Measurements from ENCODE around the gene NAGS. TPM values are rescaled to one million over a fixed set of nuclear protein-coding genes. Genes with fewer than 3 reads are reported as not detected.
A peak's percentile ranks its signal among the peaks of the same experiment; 100 is the strongest.
"Not testable (repeated sequence)": the region's sequence is repeated elsewhere in the genome, so short reads cannot be mapped to it uniquely, and the experiment has no call there.

The NAGS gene
- total RNA-seq, 1 donor = 0.42 TPM

DNA sequence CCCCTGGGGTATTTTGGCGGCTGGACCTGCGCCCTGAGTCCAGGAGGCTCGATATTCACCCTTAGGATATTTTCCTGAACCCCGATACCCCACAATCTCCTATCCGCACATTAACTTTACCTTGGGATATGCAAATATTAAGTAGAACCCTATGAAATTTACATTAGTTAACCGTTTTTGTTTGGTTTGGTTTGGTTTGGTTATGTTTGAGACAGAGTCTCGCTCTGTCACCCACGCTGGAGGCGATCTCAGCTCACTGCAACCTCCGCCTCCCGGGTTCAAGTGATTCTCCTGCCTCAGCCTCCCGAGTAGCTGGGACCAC is 9.3 kb upstream of the NAGS start:
- Histone ChIP-seq H3K9me3 (ENCODE audit: low read depth, low read length) (no peaks in the 10 kb centered on the region), H3K27me3 (ENCODE audit: insufficient read depth, low read length) (peaks cover 24% of the 10 kb centered on the region), H3K4me3 (ENCODE audit: low read length) (no peak overlapping the region), H3K4me1 (ENCODE audit: insufficient read depth, low read length) (peaks cover 9% of the 10 kb centered on the region)

DNA sequence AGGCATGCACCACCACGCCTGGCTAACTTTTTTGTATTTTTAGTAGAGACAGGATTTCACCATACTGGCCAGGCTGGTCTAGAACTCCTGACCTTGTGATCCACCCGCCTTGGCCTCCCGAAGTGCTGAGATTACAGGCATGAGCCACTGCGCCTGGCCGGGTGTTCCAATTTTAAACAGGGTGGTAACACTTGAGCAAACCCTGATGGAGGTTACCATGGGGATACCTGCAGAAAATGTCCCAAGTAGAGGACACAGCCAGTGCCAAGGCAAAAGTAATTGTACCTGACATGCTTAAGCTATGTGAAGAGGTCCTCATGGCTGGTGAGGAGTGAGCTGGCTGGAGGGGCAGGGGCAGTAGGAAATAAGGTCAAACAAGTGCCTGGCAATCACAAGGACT is 7.2 kb upstream of the NAGS start:
- not testable (repeated sequence) for H3K9me3 ChIP-seq (ENCODE audit: low read depth, low read length); H3K4me1 ChIP-seq (ENCODE audit: insufficient read depth, low read length); H3K4me3 ChIP-seq (ENCODE audit: low read length)
- peaks cover 24% of the 10 kb centered on the region for H3K27me3 ChIP-seq (ENCODE audit: insufficient read depth, low read length)

GRCh38 chr17:43998552-43998951 is 5.9 kb upstream of the NAGS start:
- Histone ChIP-seq H3K4me1 (ENCODE audit: insufficient read depth, low read length) (peaks cover 9% of the 10 kb centered on the region), H3K4me3 (ENCODE audit: low read length) (no peak overlapping the region), H3K27me3 (ENCODE audit: insufficient read depth, low read length) (peaks cover 33% of the 10 kb centered on the region), H3K9me3 (ENCODE audit: low read depth, low read length) (no peaks in the 10 kb centered on the region)

DNA sequence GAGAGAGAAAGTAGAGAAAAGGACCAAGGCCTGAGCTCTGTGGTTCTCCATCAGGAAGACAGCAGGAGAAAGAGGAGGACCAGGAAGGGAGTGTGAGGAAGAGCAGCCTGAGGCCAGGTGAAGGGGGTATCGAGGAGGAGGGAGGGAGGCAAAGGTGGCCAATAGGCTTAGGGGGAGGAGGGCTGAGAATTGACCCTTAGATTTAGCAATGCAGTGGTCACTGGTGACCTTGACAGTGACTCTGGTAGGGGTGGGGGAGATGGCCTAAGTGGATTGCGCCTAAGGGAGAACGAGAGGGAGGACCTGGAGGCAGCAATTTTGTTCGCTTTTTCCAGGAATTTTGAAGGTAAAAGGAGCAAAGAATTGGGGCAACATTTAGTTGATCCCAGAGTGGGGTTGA is 5.4 kb upstream of the NAGS start:
- Histone ChIP-seq H3K4me1 (ENCODE audit: insufficient read depth, low read length) (peaks cover 9% of the 10 kb centered on the region), H3K9me3 (ENCODE audit: low read depth, low read length) (no peaks in the 10 kb centered on the region), H3K27me3 (ENCODE audit: insufficient read depth, low read length) (peaks cover 34% of the 10 kb centered on the region), H3K4me3 (ENCODE audit: low read length) (no peak overlapping the region)

GRCh38 chr17:44000141-44000860 is 4.1 kb upstream of the NAGS start:
- Histone ChIP-seq H3K4me3 (ENCODE audit: low read length) (no peak overlapping the region), H3K27me3 (ENCODE audit: insufficient read depth, low read length) (peaks cover 30% of the 10 kb centered on the region), H3K9me3 (ENCODE audit: low read depth, low read length) (no peaks in the 10 kb centered on the region), H3K4me1 (ENCODE audit: insufficient read depth, low read length) (peaks cover 11% of the 10 kb centered on the region)

- Histone ChIP-seq H3K4me3 (ENCODE audit: low read length) (no peak overlapping the region), H3K4me1 (ENCODE audit: insufficient read depth, low read length) (peaks cover 17% of the 10 kb centered on the region), H3K9me3 (ENCODE audit: low read depth, low read length) (no peaks in the 10 kb centered on the region), H3K27me3 (ENCODE audit: insufficient read depth, low read length) (peaks cover 31% of the 10 kb centered on the region)
Observed at GRCh38 chr17:44000871-44001460, 3.5 kb upstream of the NAGS start.

DNA sequence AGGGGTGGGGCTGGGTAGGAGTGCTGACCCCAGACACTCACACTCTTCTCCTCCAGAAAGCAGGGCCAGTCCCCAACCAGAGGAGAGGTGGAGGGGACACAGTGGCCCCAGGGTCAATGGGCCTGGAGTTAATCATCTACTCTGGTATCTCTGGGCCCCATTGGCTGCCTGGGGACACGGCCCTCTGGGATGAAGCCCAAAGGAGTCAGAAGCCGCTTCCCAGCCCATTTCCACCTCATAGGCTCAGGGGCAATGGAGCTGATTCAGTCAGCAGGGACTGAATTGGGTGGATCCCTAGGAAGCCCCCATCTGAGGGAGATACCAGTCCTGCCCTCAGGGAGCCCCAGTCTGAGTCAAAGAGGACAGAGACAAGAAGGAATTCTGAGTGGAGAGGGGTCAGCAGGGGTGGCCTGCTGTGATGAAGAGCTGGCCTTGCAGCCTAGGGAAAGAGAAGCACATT is 2.9 kb upstream of the NAGS start:
- Histone ChIP-seq H3K27me3 (ENCODE audit: insufficient read depth, low read length) (peaks cover 28% of the 10 kb centered on the region), H3K4me3 (ENCODE audit: low read length) (no peak overlapping the region), H3K9me3 (ENCODE audit: low read depth, low read length) (no peaks in the 10 kb centered on the region), H3K4me1 (ENCODE audit: insufficient read depth, low read length) (peaks cover 23% of the 10 kb centered on the region)

DNA sequence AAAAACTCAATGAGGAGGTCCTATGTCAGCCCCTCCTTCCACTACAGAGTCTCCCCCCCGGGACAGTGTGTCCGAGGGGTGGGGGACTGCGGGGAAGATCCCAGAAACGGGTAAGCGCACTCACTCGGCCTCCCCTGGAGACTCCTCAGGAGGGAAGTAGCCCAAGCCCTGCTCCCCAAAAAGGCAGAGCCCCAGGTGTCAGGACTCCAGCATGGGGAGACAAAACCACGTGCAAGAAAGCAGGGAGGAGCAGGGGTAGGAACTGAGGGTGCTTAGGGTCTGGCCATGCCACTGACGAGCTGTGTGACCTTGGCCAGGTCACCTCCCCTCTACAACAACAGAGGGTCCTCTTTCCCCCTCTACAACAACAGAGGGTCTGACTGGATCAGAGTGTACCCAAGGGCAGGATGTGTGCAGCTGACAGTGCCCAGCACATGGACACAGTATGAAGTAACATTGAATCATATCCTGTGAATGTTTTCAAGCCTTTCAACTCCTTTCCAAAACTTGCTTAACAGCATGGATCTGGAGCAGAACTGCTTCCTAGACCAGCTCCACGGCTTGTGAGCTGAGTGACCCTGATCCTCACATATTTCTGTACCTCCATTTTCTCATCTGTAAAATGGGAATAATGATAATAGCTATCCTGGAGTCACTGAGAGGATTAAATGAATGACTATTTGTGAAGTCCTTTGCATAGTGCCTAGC is 2.1 kb upstream of the NAGS start:
- peaks cover 27% of the 10 kb centered on the region for H3K4me1 ChIP-seq (ENCODE audit: insufficient read depth, low read length)
- no peak overlapping the region for H3K4me3 ChIP-seq (ENCODE audit: low read length)
- no peaks in the 10 kb centered on the region for H3K9me3 ChIP-seq (ENCODE audit: low read depth, low read length)
- peaks cover 28% of the 10 kb centered on the region for H3K27me3 ChIP-seq (ENCODE audit: insufficient read depth, low read length)

DNA sequence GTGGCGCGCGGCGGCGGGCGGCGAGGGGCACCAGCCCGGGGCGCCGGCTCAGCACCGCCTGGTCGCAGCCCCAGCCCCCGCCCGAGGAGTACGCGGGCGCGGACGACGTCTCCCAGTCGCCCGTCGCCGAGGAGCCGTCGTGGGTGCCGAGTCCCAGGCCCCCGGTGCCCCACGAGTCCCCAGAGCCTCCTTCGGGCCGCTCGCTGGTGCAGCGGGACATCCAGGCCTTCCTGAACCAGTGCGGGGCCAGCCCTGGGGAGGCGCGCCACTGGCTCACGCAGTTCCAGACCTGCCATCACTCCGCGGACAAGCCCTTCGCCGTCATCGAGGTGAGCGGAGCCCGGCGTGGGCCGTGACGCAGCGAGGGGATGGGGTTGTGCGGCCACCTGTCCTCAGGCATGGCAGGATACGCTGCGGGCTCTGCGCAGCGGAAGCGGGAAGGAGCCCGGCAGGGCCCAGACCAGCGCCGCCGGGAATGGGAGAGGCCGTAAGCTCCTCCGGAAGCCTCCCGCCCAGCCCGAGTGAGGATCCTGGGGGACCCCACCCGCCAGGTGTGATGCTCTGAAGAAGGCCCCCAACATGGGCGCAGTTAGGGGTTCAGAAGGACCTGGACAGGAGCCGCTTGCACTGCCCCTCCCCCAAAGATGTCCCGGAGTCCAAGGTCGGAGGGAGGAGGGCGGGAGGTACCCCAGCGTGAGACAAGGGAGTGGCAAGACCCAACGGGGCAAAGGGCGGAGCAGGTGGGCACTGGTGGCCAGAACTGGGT is 522 bp downstream of the NAGS start:
- peaks cover 43% of the 10 kb centered on the region for H3K4me1 ChIP-seq (ENCODE audit: insufficient read depth, low read length)
- no peak overlapping the region for H3K4me3 ChIP-seq (ENCODE audit: low read length)
- H3K9me3 ChIP-seq (ENCODE audit: low read depth, low read length) = no peaks in the 10 kb centered on the region
- H3K27me3 ChIP-seq (ENCODE audit: insufficient read depth, low read length) = peaks cover 28% of the 10 kb centered on the region

DNA sequence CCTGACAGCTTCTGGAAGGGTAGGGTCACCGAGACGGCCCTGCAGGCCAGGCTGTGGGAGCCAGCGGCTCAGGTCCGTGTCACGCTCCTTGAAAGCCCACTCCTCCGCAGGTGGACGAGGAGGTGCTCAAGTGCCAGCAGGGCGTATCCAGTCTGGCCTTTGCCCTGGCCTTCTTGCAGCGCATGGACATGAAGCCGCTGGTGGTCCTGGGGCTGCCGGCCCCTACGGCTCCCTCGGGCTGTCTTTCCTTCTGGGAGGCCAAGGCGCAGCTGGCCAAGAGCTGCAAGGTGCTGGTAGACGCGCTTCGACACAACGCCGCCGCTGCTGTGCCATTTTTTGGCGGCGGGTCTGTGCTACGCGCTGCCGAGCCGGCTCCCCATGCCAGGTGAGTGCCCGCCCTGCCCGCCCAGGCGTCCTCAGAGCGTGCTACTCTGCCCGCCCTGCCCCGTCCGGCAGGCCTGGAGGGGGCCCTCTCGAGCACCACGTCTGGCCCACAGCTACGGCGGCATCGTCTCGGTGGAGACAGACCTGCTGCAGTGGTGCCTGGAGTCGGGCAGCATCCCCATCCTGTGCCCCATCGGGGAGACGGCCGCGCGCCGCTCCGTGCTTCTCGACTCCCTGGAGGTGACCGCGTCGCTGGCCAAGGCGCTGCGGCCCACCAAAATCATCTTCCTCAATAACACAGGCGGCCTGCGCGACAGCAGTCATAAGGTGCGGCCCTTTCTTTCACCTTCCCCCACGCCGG is 1.3 kb downstream of the NAGS start:
- Histone ChIP-seq H3K27me3 (ENCODE audit: insufficient read depth, low read length) (peaks cover 28% of the 10 kb centered on the region), H3K9me3 (ENCODE audit: low read depth, low read length) (no peaks in the 10 kb centered on the region), H3K4me1 (ENCODE audit: insufficient read depth, low read length) (peaks cover 43% of the 10 kb centered on the region), H3K4me3 (ENCODE audit: low read length) (peak overlapping the region; percentile 63)

GRCh38 chr17:44006272-44006597 is 1.8 kb downstream of the NAGS start:
- Histone ChIP-seq H3K4me1 (ENCODE audit: insufficient read depth, low read length) (peaks cover 43% of the 10 kb centered on the region), H3K27me3 (ENCODE audit: insufficient read depth, low read length) (peaks cover 28% of the 10 kb centered on the region), H3K4me3 (ENCODE audit: low read length) (peak overlapping the region; percentile 63), H3K9me3 (ENCODE audit: low read depth, low read length) (no peaks in the 10 kb centered on the region)

DNA sequence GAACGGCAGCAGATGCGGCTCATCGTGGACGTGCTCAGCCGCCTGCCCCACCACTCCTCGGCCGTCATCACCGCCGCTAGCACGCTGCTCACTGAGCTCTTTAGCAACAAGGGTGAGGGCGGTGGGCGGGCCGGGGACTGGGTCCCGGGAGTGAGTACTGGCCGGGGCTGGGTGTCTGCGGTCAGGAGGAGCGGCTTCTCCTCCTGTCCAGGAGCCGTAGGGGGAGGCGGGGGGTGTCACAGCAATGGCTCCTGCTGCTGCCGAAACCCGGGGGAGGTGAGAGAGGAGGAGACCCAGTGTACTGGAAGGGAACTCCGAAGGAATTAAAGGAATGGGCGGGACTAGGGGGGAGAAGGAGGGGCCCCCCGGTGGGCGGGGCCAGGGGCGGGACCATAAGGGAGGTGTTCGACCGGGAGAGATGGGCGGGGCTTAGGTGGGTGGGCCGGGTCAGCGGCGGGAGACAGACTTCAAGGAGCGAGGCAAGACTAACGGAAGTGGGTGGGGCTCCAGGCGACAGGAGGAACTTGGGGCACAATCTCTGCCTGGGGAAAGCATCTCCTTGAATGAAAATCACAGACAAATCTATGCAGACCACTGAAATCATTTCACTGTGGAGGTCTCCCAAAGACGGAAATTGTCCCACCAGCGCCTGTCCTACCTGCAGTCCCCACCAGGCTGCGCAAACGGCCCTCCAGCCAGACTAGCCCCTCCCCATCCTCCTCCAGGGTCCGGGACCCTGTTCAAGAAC is 2.4 kb downstream of the NAGS start:
- peaks cover 43% of the 10 kb centered on the region for H3K4me1 ChIP-seq (ENCODE audit: insufficient read depth, low read length)

DNA sequence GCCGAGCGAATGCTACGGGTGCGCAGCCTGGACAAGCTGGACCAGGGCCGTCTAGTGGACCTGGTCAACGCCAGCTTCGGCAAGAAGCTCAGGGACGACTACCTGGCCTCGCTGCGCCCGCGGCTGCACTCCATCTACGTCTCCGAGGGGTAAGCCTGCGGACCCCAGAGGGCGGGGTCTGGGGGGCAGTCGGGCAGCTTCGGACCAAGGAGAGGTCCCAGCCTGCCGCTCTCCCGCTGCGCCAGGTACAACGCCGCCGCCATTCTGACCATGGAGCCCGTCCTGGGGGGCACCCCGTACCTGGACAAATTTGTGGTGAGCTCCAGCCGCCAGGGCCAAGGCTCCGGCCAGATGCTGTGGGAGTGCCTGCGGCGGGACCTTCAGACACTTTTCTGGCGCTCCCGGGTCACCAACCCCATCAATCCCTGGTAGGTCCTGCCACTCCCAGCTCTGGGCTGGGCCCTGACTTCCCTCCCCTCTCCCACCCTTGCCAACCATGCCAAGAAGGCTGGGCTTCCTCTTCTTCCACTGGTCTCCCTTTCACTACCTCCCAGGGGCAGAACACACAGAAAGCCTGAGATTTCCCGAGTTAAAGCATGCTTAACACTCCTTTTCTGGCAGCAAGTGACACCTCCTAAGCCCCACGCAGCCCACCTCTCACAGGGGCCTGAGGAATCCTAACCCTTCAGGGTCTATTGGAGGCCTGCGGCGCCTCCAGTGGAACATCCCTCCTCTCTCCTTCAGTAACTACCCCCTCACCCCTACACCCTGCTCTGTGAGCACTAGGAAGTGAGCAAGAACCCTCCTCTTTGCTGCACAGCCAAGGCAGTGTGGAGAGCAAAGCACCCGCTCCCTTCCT is 3.2 kb downstream of the NAGS start:
- H3K4me1 ChIP-seq (ENCODE audit: insufficient read depth, low read length) = peaks cover 43% of the 10 kb centered on the region
- peaks cover 26% of the 10 kb centered on the region for H3K27me3 ChIP-seq (ENCODE audit: insufficient read depth, low read length)
- peak overlapping the region; percentile 63 for H3K4me3 ChIP-seq (ENCODE audit: low read length)
- no peaks in the 10 kb centered on the region for H3K9me3 ChIP-seq (ENCODE audit: low read depth, low read length)

More for the DNA sequence above, 2.4 kb downstream of the NAGS start:
- H3K9me3 ChIP-seq (ENCODE audit: low read depth, low read length) = no peaks in the 10 kb centered on the region
- peaks cover 28% of the 10 kb centered on the region for H3K27me3 ChIP-seq (ENCODE audit: insufficient read depth, low read length)
- H3K4me3 ChIP-seq (ENCODE audit: low read length) = peak overlapping the region; percentile 63
